Measurements from ENCODE around the gene BAG3.
A peak's percentile ranks its signal among the peaks of the same experiment; 100 is the strongest.
"Not testable (repeated sequence)": the region's sequence is repeated elsewhere in the genome, so short reads cannot be mapped to it uniquely, and the experiment has no call there.

BAG3 gene

DNA sequence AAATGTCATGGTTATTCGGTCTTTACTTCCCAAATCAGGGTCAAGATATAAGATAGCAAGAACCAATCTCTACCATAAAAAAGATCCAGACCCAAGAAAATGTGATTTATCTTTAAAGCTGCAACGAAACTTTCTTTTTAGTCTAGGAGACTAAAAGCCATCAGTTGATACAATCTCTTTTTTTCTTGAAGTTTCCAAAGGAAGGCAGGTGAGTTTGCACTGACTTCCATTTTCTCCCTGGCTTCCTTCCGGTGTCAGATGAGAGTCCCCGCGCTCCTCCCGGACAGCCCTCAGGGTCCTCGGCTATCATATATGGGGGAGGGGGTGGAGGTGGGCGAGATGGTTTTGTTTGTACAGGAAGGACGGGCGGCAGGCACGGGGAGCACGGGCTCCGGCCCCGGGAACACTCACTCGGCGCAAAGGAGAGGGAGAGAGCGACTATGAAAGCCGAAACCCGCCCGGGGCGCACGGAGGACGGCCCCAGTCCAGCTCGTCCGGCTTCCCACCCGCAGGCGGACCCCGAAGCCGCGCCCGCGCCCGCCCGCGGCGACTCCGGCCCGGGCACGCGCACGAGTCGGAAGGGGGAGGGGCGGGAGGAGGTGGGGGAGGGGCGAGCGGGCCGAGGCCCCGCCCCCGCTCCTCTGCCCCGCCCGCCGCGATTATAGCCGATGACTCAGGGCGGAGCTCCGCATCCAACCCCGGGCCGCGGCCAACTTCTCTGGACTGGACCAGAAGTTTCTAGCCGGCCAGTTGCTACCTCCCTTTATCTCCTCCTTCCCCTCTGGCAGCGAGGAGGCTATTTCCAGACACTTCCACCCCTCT is at the start of gene BAG3:
TSS of gene BAG3 (plus strand) at position 689 of the 822 bp plus-strand sequence. CDS start 296 bp downstream, outside the sequence.
- DNase-seq (ENCODE audit: low read depth), result peak; percentile 93

DNA sequence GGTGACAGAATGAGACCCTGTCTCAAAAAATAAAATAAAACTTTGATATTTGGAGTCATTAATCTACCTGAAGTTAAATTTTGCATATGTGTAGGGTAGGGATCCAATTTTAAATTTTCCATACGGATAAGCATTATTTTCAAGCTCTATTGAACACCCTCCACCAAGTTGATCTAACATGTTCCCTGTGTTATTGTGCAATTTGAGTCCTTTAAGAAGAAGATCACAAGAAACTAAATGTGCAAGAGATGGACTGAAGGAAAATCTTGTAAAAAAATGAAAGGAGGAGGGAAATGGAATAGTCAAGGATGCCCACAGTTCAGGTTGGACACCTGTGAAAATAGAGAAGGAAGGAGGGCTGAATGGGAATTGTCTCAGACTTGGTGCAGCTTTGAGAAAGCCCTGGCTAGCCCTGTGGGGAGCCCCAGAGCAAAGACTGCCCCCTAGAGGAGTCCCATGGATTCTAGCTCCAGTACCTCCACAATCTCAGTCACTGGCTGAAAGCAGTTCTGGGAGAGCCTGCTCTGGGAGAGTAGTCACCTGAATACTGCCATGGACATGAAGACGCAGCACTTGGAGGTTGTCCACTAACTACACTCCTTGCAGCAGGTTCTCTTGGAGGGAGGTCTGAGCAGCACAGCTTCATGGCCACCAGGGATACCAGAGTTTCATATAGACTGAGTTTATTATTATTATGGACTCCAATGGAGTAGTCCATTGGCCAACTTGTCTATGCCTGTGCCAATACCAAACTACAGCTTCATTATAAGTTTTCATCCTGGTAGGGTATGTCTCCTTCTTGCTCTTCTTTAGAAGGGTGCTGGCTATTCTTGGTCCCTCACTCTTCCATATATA is 48.7 kb upstream of the BAG3 start:
- DNase-seq (ENCODE audit: low read depth), result no peak

DNA sequence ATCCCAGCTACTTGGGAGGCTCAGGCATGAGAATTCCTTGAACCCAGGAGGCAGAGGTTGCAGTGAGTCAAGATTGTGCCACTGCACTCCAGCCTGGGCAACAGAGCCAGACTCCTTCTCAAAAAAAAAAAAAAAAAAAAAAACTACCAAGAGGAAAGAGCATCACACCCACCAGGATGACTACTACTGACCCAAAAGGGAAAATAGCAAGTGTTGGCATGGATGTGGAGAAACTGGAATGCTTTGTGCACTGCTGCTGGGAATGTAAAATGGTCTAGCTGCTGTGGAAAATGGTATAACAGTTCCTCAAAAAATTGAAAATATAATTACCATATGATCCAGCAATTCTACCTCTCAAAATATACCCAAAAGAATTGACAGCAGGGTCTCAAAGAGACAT is 46.7 kb upstream of the BAG3 start:
- DNase-seq (ENCODE audit: low read depth), result no peak

DNA sequence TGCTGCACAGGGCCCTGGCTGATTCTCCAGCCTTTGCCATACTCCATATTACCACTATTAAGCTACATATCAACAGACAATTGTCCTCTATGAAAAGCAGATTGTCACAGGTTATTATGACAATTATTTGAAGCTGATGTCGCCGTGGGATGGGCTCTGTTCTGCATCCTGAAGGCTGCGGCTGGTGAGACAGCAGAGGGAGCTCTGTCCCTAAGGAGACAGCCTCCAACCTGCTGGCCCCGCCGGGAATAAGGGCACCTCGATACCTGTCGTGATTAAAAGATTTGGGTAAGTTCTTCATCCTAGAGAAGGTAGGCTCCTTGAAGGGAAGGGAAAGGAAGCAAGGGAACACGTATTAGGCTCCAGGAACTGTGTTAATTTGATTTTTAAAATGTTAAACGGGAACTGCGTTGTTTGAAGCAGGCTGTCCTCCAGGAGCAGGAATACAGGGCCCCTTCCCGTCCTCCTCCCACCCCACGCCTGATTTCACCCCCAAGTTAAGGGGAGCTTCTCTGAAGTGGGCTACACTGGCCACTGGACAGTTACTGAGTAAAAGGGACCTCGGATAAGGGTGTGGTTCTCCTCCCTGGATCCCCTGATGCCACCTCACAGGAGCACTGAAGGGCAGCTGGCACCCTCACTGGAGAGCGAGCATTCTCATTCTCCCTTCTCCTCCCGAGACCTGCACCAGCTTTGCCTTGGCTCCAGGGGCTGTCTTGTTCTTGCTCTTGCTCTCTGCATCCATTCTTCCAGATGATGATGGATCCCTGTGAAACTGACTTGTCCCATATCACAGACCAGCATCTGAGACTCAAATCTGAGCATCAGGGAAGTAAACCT is 42.6 kb upstream of the BAG3 start:
- no peak for DNase-seq (ENCODE audit: low read depth)

DNA sequence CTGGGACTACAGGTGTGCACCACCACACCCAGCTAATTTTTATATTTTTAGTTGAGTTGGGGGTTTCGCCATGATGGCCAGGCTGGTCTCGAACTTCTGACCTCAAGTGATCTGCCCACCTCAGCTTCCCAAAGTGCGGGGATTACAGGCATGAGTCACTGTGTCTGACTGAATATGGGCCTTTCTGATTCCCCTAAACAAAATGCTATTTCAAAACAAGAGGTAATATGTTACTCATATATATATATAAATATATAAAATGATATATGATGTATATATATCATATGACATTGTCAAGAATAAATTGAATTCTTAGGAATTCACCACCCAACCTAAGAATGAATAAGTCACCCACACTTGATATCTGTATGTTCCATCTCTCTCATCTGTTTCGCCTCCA is 41.7 kb upstream of the BAG3 start:
- DNase-seq (ENCODE audit: low read depth), result no peak

DNA sequence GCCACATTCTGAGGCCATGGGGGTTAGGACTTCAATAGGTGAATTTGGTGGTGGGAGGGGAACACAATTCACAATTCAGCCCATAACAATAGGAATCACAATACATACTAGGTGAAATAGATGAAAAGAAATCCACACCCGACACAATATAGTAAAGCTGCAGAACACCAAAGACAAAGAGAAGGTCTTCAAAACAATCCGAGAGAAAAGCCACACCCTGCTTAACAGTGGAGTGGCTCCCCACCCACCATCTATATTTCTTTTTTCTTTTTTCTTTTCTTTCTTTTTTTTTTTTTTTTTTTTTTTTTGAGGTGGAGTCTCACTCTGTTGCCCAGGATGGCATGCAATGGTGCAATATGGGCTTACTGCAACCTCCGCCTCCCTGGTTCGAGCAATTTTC is 39.7 kb upstream of the BAG3 start:
- no peak for DNase-seq (ENCODE audit: low read depth)

DNA sequence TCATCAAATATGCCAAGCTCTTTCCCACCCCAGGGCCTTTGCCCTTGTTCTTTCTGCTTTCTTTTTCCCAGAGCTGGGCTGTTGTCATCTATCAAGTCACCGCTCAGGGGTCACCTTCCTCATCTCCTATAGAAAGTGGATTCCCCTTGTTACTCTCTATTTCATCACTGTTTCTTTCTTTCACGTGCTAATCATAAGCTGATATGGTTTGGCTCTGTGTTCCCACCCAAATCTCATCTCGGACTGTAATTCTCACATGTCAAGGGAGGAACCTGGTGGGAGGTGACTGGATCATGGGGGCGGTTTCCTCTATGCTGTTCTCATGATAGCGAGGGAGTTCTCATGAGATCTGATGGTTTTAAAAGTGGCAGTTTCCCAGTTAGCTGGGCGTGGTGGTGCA is 37.4 kb upstream of the BAG3 start:
- no peak for DNase-seq (ENCODE audit: low read depth)

DNA sequence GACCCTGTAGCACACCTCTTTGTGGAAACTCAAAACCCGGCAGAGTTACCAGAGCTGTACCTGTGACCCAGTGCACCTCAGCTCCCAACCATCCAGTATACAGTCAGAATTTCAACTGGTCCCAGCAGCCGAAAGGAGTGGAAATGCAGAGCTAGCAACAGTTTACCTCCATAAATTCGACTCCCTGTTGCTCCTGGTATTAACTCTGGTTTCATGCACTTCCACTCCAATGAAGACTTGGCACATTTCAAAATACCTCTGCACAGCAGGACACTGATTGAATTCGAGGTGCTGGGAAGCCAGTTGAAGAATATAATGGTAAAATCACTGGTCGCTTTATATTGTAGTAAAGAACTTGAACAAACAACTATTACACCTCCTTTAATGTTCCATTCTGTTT is 36.5 kb upstream of the BAG3 start:
- DNase-seq (ENCODE audit: low read depth), result no peak

DNA sequence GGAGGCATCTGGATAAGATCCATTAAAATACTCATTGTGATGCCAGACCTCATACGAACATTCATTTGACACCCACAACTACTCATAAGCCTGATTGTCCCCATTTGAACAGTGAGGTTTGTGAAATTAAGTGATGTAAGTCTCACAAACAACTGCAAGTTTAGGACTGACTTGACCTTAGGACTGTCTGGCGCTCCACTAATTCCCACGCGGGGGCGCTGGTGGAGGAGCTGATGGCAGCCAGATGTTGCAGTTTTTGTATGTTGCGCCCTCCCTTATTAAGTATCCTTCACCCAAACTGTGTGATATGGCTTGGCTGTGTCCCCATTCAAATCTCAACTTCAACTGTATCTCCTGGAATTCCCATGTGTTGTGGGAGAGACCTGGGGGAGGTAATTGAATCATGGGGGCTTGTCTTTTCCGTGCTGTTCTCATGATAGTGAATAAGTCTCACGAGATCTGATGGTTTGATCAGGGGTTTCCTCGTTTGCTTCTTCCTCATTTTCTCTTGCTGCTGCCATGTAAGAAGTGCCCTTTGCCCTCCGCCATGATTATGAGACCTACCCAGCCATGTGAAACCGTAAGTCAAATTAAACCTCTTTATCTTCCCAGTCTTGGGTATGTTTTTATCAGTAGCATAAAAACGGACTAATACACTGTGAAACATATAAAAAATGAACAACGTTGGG is 34.2 kb upstream of the BAG3 start:
- no peak for DNase-seq (ENCODE audit: low read depth)

DNA sequence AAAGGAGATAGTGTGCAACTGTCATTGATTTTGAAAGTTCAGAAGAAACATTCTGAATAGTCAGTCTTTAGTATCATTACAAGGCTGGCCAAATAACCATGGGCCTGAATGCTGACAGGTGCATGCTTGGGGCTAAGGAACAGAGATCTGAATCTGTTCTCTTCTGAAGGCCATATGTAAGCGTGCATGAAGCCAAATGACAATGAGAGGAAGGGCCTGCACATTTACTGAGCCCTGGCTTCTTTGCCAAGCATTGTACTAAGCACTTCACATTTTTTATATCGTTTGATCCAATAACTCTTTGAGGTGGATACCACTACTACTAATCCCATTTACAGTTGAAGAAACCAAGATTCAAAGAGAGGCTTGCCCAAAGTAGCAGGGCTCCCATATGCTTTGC is 32.0 kb upstream of the BAG3 start:
- no peak for DNase-seq (ENCODE audit: low read depth)

DNA sequence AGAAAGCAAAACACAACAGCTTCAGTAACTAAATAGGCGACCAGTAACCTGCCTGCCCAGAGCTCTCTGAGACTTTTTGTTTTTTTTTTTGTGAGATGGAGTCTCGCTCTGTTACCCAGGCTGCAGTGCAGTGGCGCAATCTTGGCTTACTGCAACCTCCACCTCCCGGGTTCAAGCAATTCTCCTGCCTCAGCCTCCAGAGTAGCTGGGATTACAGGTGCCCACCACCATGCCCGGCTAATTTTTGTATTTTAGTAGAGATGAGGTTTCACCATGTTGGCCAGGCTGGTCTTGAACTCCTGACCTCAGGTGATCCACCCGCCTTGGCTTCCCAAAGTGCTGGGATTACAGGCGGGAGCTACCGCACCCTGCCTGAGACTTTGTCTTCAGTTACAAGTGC is 31.4 kb upstream of the BAG3 start:
- DNase-seq (ENCODE audit: low read depth), result not testable (repeated sequence)

DNA sequence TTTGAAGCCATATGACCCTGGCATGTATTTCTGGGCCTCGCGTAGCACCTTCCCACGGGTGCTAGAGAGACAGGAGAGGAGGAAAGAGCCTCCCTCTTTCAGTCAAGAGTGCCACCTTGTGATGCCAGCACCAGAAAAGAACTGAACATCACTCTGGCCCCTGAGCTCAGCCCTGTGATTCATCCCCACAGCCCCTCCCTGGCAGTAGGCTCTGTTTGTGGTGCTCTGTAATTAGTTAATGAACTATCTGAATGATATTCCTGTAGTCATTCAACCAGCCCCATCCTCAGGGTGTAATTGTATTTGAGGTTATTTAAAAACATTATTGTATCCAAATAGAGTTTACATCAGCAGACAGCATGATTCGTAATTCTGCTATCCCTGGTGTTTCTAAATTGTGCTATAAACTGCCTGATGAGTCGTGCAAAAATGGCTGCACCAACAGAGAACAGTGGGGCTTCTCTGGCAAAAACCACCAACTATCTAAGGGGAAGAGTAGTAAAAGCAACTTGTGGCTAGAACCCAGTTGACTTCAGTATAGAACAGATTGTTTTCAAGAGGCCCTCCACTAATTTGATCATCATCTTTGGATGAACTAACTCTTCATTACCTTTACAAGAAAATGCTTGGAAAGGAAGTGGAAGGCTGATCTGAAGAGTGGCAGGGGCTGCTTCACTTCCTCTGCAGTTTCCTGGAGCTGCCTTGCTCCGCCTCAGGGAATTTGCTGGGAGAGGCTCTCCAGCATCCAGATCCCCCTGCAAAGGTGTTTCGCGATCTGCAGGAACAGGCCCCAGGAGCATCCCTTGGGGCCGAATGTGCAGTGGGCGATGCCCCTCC is 30.7 kb upstream of the BAG3 start:
- DNase-seq (ENCODE audit: low read depth), result peak; percentile 32

DNA sequence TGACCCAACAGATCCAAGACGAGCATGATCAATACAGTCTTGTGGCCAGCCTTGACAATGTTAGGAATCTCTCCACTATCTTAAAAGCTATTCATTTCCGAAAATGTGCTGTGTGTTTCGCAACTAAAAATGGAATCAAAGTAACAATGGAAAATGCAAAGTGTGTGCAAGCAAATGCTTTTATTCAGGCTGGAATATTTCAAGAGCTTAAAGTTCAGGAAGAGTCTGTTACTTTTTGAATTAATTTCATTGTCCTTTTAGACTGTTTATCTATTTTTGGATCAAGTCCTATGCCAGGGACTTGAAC is 30.1 kb upstream of the BAG3 start:
- DNase-seq (ENCODE audit: low read depth), result no peak

DNA sequence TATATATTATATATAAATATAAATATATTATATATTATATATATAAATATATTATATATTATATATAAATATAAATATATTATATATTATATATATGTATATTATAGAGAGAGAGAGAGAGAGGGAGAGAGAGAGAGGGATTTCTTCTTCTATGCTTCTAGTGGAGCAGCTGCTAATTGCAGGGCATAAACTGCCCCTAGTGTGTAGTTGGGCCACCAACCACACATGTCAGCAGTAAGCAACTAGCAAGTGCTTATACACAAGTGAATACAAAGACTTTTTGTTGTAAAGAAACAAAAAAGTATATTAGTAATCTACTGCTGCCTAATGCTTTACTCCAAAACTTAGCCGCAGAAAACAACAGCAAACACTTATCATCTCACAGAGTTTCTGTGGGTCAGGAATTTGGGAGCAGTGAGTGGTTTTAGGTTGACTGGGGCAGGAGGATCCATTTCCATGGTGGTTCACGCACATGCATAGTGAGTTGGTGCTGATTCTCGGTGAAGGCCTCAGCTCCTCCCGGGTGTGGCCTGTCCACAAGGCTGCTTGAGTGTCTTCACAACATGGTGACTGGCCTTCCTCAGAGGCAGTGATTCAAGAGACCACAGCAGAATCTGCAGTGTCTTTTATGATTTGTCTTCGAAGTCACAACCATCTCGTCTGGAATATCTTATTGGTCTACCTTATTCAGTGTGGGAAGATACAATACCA is 25.5 kb upstream of the BAG3 start:
- no peak for DNase-seq (ENCODE audit: low read depth)

DNA sequence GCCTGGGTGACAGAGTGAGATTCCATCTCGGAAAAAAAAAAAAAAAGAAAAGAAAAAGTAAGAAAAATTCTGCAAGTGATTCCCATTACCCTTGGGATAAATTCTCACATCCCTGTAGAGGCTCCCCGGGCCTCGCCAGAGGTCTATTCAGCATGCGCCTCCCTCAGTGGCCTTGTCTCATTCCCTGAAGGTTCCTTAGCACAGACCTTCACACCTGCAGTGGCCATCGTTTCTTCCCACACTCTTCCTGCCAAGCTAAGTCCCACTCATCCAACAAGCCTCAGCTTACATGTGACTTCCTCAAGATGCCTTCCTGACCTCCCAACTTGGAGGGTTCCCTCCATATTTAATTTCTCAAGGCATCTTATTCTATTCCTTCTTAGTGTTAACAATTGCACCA is 20.9 kb upstream of the BAG3 start:
- DNase-seq (ENCODE audit: low read depth), result no peak

DNA sequence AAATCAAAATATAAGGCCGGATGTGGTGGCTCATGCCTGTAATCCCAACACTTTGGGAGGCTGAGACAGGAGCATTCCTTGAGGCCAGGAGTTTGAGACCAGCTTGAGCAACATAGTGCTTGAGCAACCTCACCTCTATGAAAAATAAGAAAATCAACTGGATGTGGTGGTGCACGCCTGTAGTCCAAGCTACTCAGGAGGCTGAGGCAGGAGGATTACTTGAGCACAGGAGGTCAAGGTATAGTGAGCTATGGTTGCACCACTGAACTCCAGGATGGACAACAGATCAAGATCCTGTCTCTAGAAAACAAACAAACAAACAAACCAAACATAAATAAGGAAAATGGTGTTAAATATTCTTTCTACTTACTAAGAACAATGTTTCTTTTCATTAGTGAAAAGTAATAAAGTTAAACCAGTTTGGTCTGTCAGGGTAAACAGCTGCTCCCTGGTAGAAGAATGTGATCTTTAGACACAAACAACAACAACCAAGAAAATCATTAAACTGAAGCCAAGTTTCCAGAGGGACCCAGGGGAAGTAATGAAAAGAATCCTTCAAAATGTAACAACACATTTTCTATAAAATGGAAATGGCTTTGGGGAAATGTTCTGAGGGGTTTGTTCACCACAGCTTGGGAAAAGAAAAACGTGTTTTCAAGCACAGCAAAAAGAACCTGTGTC is 17.5 kb upstream of the BAG3 start:
- no peak for DNase-seq (ENCODE audit: low read depth)

DNA sequence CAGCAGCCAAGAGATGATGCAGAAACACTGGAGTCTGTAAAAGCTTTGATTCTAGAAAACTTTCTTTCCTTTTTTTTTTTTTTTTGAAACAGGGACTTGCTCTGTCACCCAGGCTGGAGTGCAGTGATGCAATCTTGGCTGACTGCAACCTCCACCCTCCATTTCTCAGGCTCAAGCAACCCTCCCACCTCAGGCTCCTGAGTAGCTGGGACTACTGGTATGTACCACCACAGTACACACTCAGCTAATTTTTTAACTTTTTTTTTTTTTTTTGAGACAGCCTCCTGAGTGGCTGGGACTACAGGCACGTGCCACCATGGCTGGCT is 17.0 kb upstream of the BAG3 start:
- DNase-seq (ENCODE audit: low read depth), result no peak

DNA sequence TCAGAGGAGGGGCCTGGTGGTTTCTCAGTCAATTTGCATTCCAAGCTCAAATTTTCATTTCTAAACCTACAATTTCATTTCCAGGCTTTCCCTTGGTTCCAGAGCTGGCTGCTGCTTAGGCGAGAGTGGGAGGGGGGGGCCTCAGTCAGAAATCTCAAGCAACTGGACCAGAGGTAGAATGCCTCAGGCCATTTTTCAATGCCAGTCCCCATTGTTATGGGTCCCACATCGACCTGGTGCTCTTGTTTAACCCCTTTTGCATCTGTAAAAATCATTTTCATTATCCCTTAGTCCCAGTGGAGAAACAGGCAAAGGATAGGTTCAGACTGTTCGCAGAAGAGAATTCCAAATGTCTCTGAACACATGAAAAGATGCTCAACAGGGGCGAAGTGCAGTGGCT is 13.5 kb upstream of the BAG3 start:
- DNase-seq (ENCODE audit: low read depth), result no peak

DNA sequence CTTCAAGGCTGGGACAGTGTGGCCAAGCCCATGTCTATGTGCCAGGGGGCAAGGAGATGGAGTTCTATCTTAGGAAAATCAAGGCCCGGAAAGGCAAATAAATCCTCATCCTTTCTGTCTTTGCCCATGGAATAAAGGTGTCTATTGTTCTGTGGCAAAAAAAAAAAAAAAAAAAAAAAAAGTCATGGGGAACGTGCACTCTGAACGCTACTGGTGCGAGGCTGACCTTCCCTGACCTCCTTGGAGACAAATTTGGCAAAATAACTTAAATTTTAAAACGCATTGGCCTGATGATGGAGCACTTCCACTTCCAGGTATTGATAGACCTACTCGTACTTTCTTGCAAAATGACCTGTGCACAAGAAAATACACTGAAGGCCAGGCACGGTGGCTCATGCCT is 12.2 kb upstream of the BAG3 start:
- DNase-seq (ENCODE audit: low read depth), result no peak

DNA sequence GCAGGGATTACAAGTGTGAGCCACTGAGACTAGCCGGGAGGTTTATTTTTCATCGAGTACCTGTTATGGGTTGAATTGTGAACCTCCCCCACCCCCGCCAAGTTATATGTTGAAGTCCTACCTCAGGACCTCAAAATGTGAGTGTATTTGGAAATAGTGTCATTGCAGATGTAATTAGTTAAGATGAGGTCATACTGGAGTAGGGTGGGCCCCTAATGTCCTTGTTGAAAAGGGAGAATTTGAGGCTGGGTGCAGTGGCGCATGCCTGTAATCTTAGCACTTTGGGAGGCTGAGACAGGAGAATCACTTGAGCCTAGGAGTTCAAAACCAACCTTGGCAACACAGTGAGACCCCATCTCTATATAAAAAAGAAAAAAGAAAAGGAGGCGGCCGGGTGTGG is 10.8 kb upstream of the BAG3 start:
- no peak for DNase-seq (ENCODE audit: low read depth)

Data from stromal cell of bone marrow (primary cell).